ENCODE data around the gene EYA3. TPM values are rescaled to one million over a fixed set of nuclear protein-coding genes. Genes with fewer than 3 reads are reported as not detected.

Gene EYA3
- total and polyA plus RNA-seq, 2 donors (not counting 3 experiments of a cell fraction or from before 2014, with no cell fraction given), result 12.7 to 33.0 TPM

- no peak for FAIRE-seq
- POLR2A ChIA-PET, result no interaction called here
- TF ChIP-seq EZH2 (IDR thresholded peaks at IDR 0.05; ENCODE audit: borderline replicate concordance, low read depth, low read length, severe bottlenecking) (no peak), FOS (IDR thresholded peaks at IDR 0.05; ENCODE audit: borderline replicate concordance, insufficient read depth, low read length) (no peak), CTCF (IDR thresholded peaks at IDR 0.05; ENCODE audit: extremely low read depth in 1 of 2, insufficient read depth in 1 of 2, low read depth in 1 of 2, low read length in 2 of 2) (no peak), MAX (IDR thresholded peaks at IDR 0.05; ENCODE audit: insufficient read depth, insufficient read length) (no peak)
- H3K4me1 ChIP-seq (ENCODE audit: control insufficient read depth, extremely low read depth, insufficient read depth, low read length), result peaks cover 2% of the 10 kb centered on the region
- H3K79me2 ChIP-seq (ENCODE audit: control insufficient read depth, insufficient read depth, low read length), result no peaks in the 10 kb centered on the region
- no peak overlapping the region for H3K9ac ChIP-seq (replicated peaks; ENCODE audit: extremely low read depth, insufficient read depth, low read length)
- intact Hi-C loops (cut with micrococcal nuclease), result no loop called here
- no peak overlapping the region for H3K27ac ChIP-seq (ENCODE audit: insufficient read depth, low read depth, low read length)
- no peaks in the 10 kb centered on the region for H3K9me1 ChIP-seq (replicated peaks; ENCODE audit: control insufficient read depth, extremely low read depth, insufficient read depth, low read length)
- H4K20me1 ChIP-seq (replicated peaks; ENCODE audit: control insufficient read depth, extremely low read depth, insufficient read depth, low read length), result no peaks in the 10 kb centered on the region
- no peak overlapping the region for H3K4me2 ChIP-seq (ENCODE audit: insufficient read depth, low read length)
- H3K4me3 ChIP-seq (replicated peaks in 1 of 3; ENCODE audit: insufficient read depth in 1 of 3, low read depth in 1 of 3, low read length in 3 of 3), result no peak overlapping the region
- no peak overlapping the region for H2AFZ ChIP-seq (ENCODE audit: low read depth, low read length)
- dilution Hi-C loops (cut with MboI; ENCODE audit: extremely low pct_ligation_motif_present, low sequenced_read_pairs), result no loop called here
- H3K36me3 ChIP-seq (ENCODE audit: control insufficient read depth in 2 of 2, extremely low read depth in 1 of 2, insufficient read depth in 2 of 2, low read length in 2 of 2), result peaks cover 2 to 18% of the 10 kb centered on the region in 2 experiments
- H3K27me3 ChIP-seq (ENCODE audit: control insufficient read depth in 2 of 2, insufficient read depth in 2 of 2, low read length in 2 of 2), result no peaks in the 10 kb centered on the region
- CTCF ChIA-PET, result interaction anchor here (0.9 kb wide), 1 partner anchor 109 kb away, joined by 3 read pairs; no protein-coding TSS in a partner anchor
- BruUV-seq (replicated peaks), result no TSS peak
- no peak for DNase-seq (ENCODE audit: low read depth, low spot score)
- H3K9me3 ChIP-seq (replicated peaks; ENCODE audit: control insufficient read depth, insufficient read depth, low read length), result no peaks in the 10 kb centered on the region
Observed at GRCh38 chr1:27966402-27967105, 121.9 kb downstream of the EYA3 start.

All from endothelial cell of umbilical vein (primary cell).